Lower leg skin (tissue), 3 donors: ENCODE measurements around the gene ZNF292.

Experiments
- POLR2A ChIP-seq, 2 donors: fragments of 450-650 bp; IDR thresholded peaks; one replicate each; pipeline ENCODE4 v1.6.1; 2016 to 2017; ENCODE audit warnings: antibody characterized with exemption in 2 of 2, mild to moderate bottlenecking in 1 of 2, moderate library complexity in 1 of 2
- TF ChIP-seq, protein P1 (sequence below), 3 donors: fragments of 450-650 bp; IDR thresholded peaks; one replicate each; pipeline ENCODE4 v1.5.1; 2016; ENCODE audit warnings: antibody characterized with exemption in 3 of 3, mild to moderate bottlenecking in 3 of 3, moderate library complexity in 2 of 3

DNA sequence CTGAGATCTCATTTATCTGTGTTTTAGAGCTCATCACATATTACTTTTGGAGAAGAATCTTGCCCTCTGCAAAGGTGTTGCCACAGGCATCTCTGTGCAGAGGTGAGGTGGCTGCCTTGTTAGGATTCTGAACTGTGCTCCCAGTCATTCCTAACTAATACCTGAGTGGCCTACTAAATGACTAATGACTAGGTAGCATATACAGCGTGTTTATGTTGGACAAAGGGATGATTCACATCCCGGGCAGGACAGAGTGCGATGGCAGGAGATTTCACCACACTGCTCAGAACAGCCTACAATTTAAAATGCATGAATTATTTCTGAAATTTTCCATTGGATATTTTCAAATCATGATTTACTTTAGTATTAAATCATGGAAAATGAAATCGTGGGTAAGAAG lies 37.3 kb upstream of the ZNF292 start:
- TF ChIP-seq, protein P1, sequence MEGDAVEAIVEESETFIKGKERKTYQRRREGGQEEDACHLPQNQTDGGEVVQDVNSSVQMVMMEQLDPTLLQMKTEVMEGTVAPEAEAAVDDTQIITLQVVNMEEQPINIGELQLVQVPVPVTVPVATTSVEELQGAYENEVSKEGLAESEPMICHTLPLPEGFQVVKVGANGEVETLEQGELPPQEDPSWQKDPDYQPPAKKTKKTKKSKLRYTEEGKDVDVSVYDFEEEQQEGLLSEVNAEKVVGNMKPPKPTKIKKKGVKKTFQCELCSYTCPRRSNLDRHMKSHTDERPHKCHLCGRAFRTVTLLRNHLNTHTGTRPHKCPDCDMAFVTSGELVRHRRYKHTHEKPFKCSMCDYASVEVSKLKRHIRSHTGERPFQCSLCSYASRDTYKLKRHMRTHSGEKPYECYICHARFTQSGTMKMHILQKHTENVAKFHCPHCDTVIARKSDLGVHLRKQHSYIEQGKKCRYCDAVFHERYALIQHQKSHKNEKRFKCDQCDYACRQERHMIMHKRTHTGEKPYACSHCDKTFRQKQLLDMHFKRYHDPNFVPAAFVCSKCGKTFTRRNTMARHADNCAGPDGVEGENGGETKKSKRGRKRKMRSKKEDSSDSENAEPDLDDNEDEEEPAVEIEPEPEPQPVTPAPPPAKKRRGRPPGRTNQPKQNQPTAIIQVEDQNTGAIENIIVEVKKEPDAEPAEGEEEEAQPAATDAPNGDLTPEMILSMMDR (IDR thresholded peaks at IDR 0.05) = no peak
- no peak for TF ChIP-seq POLR2A (IDR thresholded peaks at IDR 0.05)
